ENCODE results near the gene MCCC1.
"Not testable (repeated sequence)": the region's sequence is repeated elsewhere in the genome, so short reads cannot be mapped to it uniquely, and the experiment has no call there.

Gene MCCC1

DNA sequence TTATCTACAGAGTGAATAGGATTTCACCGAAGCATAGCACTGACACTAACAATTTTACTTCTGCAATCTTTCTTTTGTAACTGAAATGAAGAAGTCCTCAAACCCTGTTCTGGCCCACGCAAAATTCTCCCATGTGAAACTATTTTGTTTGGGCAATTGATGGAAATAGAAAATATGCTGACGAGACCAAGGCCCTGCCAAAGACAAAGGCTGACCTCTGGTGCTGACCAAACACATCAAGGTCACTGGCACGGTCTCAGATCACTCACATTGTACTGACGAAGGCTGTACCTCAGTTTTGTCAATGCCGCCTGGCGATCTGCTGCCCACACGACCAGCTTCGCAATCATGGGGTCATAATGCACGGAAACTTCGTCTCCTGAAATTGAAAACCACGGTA lies 60.5 kb downstream of the MCCC1 start:
- no peak for DNase-seq

DNA sequence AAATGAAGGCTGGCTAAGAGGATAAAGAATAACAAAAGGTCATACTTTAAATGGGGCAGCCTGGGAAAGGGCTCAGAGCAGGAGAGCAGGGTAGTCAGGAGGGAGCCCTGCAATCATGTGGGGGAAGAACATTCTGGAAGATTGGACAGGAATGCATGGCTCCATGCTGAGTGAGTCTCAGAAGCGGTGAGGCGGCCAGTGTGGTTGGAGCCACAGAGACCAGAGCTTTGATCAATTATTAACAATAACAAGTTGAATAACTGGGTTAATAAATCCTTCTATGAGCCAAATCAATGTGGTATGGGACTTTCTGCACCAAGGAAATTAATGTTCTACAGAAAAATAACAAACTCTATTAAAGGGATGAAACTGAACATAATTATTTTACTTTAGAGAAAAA lies 61.1 kb downstream of the MCCC1 start:
- no peak for DNase-seq

DNA sequence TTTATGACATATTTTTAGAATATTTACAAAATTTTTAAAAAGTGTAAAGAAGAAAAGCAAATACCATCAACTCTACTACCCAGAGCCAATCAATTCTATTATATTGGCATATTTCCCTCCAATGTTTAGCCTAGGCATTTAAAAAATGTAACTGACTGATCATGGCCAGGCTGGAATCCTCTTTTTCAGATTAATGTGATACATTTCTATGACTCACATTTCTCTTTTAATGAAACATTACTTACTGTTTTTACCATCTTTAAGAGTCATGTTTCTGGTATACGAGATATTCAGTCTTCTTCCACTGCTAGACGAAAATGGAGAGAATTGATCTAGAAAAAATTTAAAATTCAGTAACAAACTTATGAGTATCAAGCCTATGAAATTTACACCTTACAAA lies 65.5 kb downstream of the MCCC1 start:
- no peak for DNase-seq

- DNase-seq = no peak
These were observed 66.3 kb downstream of the MCCC1 start for GRCh38 chr3:183032880-183033555.

- DNase-seq = no peak
These were observed 67.5 kb downstream of the MCCC1 start for GRCh38 chr3:183031826-183032225.

GRCh38 chr3:183028416-183028815 lies 70.9 kb downstream of the MCCC1 start:
- no peak for DNase-seq

DNA sequence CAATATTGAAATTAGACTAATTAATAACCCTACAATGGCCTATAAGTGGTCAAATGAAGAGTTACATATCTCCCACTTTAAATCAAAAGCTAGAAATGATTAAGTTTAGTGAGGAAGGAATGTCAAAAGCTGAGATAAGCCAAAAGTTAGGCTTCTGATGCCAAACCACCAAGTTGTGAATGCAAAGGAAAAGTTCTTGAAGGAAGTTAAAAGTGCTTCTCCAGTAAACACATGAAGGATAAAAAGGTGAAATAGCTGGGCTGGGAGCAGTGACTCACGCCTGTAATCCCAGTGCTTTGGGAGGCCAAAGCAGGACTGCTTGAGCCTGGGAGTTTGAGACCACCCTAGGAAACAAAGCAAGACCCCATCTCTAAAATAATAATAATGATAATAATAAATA lies 72.0 kb downstream of the MCCC1 start:
- no peak for DNase-seq

- DNase-seq = no peak
These were observed 76.3 kb downstream of the MCCC1 start for GRCh38 chr3:183022936-183023516.

- DNase-seq = no peak
These were observed 80.7 kb downstream of the MCCC1 start for GRCh38 chr3:183018421-183019192.

DNA sequence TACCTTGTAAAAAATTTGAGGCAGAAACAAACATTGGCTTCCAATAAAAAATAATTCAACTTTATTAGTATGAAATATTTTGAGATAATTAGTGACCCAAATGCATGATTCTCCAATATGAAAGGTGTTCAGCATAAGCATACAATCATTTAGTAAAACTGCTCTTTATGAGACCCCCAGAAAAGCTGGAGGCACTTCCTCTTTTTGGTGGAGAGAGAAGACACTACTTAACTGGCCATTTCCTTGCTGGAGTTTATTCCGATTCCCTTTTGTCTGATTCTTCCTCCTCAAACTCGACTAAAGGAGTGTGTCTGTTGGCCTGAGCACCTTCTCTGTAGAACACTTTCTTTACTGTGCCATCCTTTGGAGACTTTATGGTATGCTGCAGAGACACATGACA lies 84.1 kb downstream of the MCCC1 start:
- DNase-seq = no peak

GRCh38 chr3:183013856-183014255 lies 85.4 kb downstream of the MCCC1 start:
- no peak for DNase-seq

DNA sequence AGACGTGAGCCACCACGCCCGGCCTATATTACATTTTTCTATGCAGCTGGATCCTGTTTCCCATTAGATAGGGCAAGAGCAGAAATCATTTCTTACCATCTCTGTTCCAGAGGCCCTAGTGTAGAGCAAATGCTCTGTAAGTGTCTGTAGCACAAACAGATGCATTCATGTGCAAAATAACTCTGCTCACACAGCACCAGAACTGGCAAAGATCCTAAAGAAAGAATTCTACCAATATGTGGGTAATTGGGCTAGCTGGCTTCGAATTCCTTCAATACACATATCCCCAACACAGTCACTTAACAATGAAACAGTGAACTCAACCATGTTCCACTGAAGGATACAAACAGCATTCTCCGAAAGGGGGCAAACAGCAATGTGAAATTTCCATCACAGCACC lies 86.2 kb downstream of the MCCC1 start:
- DNase-seq = no peak

GRCh38 chr3:183008800-183009199 lies 90.5 kb downstream of the MCCC1 start:
- DNase-seq = no peak

DNA sequence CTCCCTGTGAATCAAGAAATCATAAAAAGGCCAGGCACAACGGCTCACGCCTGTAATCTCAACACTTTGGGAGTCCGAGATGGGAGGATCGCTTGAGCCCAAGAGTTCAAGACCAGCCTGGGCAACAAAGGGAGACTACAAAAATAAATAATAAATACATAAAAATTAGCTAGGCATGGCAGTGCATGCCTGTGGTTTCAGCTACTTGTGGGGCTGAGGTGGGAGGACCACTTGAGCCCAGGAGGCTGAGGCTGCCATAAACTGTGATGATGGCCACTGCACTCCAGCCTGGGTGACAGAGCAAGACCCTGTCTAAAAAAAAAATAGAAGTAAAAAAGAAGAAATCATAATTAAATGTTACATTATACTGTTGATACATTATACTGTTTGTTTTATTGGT lies 91.0 kb downstream of the MCCC1 start:
- no peak for DNase-seq

- no peak for DNase-seq
These were observed 92.8 kb downstream of the MCCC1 start for GRCh38 chr3:183006396-183007002.

GRCh38 chr3:182999767-183000166 lies 99.5 kb downstream of the MCCC1 start:
- DNase-seq = no peak

- not testable (repeated sequence) for DNase-seq
These were observed 105.7 kb downstream of the MCCC1 start for GRCh38 chr3:182993486-182994201.

- no peak for DNase-seq
These were observed 109.7 kb downstream of the MCCC1 start for GRCh38 chr3:182989566-182989965.

DNA sequence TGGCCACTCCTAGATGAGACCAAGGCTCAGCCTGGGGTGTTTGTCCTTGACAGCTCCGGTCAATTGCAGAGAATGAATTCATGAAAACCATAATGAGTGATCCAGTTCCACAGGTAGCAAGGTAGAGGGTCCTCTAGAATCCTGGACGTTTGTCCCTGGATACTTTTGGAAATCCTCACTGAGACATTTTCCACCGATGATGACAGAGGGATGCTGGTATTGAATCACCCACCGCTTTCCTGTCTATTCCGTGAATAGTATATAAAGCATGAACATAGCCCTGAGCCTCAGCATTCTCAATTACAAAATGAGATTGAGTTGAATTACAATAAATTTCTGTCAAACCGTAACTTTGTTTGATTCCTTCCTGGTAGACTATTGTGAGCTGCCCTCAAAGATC lies 113.3 kb downstream of the MCCC1 start:
- no peak for DNase-seq

DNA sequence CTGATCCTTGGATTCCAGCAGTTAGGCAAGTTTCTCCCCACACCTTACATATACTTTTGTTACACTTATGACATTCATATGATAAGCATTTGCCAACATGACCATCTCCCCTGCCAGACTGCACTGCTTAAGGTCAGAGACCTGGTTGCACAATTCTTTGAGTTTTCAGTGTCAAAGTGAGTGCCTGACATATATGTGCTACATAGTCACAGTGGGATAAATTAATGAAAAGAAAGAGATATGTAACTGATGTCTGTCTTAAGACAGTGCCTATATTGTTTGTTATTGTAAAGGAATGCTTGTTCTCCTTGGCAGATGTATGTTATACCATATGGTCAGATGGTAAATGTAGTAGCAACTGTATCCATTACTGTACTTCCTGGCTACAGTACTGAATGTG lies 115.4 kb downstream of the MCCC1 start:
- DNase-seq = no peak

DNA sequence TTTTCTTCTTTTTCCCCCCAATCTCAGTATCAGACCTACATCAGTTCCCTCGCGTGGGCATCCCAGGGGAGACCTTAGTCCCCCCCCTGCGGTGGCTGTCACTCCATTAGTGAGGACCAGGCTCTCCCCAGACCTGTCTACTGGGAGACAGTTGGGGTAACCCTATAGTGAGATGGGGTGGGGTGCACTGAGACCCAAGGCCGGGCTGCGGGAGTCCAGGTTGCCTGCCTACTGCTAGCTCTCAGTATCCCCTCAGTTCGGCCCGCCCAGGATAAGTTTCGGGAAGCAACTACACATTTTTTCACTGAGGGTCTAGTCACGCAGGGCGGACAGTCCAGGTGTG lies 118.3 kb downstream of the MCCC1 start:
- DNase-seq = no peak

DNA sequence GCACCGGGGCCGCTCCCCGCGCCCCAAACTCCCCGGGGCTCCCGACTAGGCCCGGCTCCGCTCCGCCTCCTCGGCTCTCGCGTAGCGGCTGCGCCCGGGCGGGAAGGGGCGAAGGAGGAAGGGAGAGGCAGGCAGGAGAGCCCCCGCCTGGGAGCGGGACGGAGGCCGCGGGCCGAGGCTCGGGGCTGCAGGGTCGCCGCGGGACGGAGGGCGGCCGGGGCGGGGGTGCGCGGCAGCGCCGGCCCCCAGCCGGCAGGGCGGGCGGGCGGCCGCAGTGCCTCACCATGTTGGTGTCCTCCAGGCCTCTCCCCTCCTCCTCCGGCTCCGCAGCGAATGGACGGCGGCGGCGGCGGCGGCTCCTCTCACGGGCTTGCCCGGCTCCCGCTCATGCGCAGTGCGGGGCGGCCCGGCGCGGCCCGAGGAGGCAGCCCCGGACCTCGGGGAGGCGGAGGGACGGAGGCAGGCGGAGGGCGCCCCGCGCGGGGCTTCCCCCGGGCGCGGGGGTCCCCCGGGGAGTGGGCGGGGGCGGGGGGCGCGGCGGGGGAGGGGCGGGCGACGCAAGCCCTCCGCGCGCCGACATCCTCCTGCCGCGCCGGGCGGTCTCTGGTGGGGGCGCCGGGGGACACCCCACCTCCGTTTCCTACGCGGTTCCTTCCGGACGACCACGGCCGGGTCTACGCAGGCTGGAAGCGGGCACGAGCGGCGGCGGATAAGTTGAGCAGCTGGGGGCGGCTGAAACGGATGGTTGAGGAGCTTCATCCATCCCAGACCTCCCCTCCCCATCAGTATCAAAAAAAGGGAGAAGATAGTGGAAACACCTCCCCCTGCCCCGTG lies 118.9 kb downstream of the MCCC1 start, which contains the start of gene DCUN1D1:
Gene DCUN1D1, minus strand, starts transcription at position 335 of the 834 bp plus-strand sequence. Its CDS starts 49 bp downstream, at position 286.
- peak; percentile 96 for DNase-seq
